ENCODE results near the gene TMEM248.
A peak's percentile ranks its signal among the peaks of the same experiment; 100 is the strongest.
"Not testable (repeated sequence)": the region's sequence is repeated elsewhere in the genome, so short reads cannot be mapped to it uniquely, and the experiment has no call there.

TMEM248 gene

GRCh38 chr7:66952343-66953043 is 31.5 kb downstream of the TMEM248 start:
- DNase-seq (ENCODE audit: low spot score), result no peak

DNA sequence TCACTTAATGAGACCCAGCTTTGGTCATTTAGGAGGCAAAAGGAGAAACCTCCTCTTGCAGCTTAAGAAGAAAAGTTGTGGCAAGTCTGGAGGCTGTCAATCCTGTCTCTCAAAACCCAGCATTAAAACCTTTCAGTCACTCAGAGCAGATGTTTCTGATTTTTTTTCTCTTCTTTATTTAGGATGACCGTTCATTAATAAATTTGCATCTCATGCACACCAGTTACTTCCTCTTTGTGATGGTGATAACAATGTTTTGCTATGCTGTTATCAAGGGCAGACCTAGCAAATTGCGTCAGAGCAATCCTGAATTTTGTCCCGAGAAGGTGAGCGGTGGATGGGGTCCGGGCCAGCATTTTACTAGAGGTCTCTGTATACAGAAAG is 32.0 kb downstream of the TMEM248 start:
- no peak for DNase-seq (ENCODE audit: low spot score)

- DNase-seq (ENCODE audit: low spot score), result no peak
Measured at GRCh38 chr7:66957595-66958290, 36.7 kb downstream of the TMEM248 start.

GRCh38 chr7:66958538-66959350 is 37.7 kb downstream of the TMEM248 start:
- DNase-seq (ENCODE audit: low spot score), result no peak

DNA sequence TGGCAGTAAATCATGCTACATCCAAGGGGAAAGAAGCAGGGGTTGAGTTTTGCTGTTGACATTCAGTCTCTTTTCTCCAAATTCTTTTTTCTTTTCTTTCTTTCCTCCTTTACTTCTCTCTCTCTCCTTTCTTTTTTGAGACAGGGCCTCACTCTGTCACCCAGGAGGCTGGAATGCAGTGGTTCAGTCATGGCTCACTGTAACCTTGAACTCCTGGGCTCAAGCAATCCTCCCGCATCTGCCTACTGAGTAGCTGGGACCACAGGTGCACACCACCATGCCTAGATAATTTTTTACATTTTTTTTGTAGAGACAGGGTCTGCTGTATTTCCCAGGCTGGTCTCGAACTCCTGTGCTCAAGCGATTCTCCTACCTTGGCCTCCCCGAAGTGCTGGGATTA is 39.2 kb downstream of the TMEM248 start:
- no peak for DNase-seq (ENCODE audit: low spot score)

DNA sequence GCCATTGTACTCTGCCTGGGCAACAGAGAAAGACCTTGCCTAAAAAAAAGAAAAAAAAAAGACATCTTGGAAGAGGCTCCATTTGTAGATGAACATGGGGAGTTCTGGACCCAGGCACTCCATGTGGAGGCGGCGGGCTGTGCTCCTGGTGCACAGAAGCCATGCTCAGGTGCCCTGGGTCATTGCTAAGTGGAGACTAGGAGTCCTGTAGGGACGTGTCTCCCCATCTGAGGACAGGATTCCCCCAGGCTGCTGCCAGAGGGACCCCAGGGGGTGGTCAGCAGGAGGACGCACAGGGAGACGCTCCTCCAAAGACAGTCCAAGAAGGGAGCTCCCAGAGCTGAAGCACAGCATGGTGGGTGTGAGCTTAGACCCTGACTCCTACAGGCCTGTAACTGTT is 40.1 kb downstream of the TMEM248 start:
- no peak for DNase-seq (ENCODE audit: low spot score)

GRCh38 chr7:66964411-66964810 is 43.4 kb downstream of the TMEM248 start:
- DNase-seq (ENCODE audit: low spot score), result no peak

- DNase-seq (ENCODE audit: low spot score), result no peak
Measured at GRCh38 chr7:66967029-66967428, 46.0 kb downstream of the TMEM248 start.

DNA sequence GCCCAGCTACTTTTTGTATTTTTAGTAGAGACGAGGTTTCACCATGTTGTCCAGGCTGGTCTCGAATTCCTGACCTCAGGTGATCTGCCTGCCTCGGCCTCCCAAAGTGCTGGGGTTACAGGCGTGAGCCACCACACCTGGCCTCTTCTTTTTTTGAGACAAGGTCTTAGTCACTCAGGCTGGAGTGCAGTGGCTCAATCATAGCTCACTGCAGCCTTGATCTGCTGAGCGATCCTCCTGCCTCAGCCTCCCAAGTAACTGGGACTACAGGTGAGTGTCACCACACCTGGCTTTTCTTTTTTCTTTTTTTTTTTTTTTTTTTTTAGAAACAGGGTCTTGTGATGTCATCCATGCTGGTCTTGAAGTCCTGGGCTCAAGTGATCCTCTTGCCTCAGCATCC is 48.0 kb downstream of the TMEM248 start:
- DNase-seq (ENCODE audit: low spot score), result not testable (repeated sequence)

GRCh38 chr7:66970310-66970709 is 49.3 kb downstream of the TMEM248 start:
- no peak for DNase-seq (ENCODE audit: low spot score)

DNA sequence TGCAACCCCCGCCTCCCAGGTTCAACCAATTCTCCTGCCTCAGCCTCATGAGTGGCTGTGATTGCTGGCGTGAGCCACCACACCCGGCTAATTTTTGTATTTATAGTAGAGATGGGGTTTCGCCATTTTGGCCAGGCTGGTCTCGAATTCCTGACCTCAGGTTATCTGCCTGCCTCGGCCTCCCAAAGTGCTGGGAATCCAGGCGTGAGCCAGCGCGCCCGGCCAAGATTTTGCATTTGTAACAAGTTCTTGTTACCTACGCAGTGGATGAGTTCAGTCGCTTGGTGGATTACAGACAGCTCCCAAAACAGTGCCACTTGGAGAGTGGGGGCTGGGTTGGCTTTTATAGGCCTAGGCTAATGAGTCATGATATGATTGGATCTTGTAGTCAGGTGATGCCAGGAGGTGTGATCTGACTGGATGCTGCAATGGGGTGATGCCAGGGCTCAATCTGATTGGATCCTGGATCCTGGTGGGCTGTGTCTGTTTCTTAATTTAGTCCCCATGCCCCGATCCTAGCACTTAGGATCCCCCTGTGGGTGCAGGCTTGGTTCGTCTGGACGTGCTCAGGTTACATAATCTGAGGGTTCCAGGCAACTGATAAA is 54.1 kb downstream of the TMEM248 start:
- no peak for DNase-seq (ENCODE audit: low spot score)

DNA sequence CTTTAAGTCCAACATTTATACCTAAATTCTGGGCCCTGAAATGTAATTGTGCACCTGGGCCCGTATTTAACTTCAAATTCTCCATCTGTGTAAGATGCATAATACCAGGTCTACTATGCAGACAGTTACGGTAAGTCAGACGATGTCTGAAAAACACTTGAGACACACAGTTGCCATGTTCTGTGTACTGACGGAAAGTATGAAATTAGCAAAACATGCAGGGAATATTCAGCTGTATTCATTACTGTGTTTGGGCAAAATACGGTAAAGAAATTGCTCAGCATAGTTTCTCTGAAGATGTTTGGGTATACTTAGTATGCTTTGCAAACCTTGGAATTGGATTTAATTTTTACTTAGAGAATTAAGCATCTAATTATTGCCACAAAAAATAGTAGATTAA is 57.3 kb downstream of the TMEM248 start:
- DNase-seq (ENCODE audit: low spot score), result not testable (repeated sequence)

DNA sequence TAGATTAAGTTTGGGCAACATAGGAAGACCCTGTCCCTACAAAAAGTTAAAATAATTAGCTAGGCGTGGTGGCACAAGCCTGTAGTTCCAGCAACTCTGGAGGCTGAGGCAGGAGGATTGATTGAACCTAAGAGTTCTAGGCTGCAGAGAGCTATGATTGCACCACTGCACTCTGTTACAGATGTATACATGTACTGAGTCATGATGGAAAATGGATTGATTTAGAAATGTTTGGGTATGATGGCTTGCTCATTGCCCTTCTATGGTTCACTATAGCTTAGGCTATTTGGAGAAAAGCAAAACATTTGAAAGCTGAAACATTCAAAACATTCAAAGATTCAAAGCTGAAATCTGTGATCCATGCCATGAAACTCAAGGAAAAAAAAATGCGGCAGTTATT is 58.0 kb downstream of the TMEM248 start:
- not testable (repeated sequence) for DNase-seq (ENCODE audit: low spot score)

DNA sequence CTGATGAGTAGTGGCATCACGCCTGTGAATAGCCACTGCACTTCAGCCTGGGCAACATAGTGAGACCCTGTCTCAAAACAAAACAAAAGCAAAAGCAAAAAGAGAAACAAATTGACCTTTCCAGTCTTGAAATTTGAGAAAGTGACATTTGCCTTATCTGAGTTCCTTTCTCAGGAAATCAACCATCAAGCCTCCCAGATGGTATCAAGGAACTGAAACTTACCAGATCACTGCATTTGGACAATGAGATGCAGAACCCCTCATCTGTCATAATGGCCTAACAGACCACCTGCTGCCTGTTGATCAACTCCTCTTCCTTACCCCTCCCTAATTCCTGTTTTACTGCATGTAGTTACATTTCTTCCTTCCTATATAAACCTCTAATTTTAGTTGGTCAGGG is 59.3 kb downstream of the TMEM248 start:
- not testable (repeated sequence) for DNase-seq (ENCODE audit: low spot score)

DNA sequence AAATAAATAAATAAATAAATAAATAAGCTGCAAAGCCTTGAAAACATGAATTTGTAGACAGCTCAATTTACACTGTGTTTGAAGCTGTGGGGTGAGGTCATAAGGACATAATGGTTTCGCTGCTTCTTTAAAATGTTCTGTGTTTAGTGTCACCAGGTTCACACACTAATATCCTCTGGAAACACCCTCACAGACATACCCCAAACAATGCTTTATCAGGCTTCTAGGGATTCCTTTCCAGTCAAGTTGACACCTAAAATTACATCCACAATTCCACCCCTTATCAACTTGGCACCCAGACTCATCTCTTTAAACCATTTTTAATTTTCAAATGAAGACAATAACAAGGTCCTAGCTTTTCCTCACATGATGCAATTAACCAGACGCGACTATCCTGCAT is 68.5 kb downstream of the TMEM248 start:
- not testable (repeated sequence) for DNase-seq (ENCODE audit: low spot score)

- DNase-seq (ENCODE audit: low spot score), result not testable (repeated sequence)
Measured at GRCh38 chr7:66994051-66994450, 73.0 kb downstream of the TMEM248 start.

DNA sequence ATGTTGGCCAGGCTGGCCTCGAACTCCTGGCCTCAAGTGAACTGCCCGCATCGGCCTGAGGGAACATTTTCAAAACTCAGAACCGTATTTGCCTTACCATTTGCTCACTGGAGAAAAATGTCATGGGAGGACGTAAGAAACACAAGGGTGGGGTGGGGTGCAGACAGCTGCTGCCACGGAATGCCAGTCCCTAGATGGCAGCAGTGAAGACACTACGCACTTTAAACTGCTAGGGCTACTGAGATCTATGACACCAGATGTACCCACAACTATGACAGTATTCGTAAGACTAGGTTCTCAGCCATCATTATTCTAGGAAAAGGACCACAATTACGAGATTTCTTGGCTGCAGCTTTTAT is 73.6 kb downstream of the TMEM248 start:
- peak; percentile 63 for DNase-seq (ENCODE audit: low spot score)

DNA sequence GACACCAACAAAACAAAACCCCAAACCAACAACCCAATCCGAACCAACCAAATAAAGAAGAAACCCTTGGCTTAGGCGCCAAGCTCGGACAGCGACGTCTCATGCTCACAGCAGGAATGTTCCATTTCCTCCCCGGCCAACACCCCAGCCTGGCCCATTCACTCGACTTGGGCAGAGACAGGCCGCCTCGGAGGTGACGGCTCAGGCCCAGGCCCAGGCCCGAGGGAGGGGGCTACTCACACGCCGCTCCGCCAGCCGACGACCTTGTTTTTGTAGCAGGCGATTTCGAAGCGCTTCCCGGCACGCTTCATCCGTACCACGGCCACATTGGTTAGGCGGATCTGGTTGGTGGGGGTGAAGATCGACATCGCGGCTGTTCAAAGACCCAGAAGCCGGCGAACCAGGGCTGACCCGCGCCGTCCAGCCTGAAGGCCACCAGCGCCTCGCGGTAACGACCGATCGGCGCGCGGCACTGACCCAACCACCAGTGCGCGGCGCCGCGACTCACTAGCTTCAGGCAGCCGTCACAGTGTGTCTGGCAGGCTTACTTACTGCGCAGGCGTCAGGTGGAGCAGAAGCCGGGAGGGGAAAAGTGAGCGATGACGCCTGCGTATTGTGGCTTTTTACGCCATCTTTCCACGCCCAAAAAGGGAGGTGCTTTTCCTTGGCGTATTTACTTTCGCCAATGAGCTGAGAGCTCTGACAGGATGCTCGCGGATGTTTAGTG is 74.2 kb downstream of the TMEM248 start, which contains the start of gene SBDS:
Gene SBDS, minus strand, starts transcription at position 537 of the 727 bp plus-strand sequence. Its CDS starts 169 bp downstream, at position 368.
- DNase-seq (ENCODE audit: low spot score), result peak; percentile 99

GRCh38 chr7:66996444-66997191 is 75.6 kb downstream of the TMEM248 start, which contains the start of gene TYW1:
Gene TYW1 (plus strand): TSS chr7:66996833. CDS start chr7:66996979, 146 bp downstream.
- DNase-seq (ENCODE audit: low spot score), result peak; percentile 99

- peak; percentile 7 for DNase-seq (ENCODE audit: low spot score)
Measured at GRCh38 chr7:67000601-67001258, 79.7 kb downstream of the TMEM248 start.

Data from Ammon's horn (tissue), 1 donor.